ENCODE measurements around the gene CDC42SE1.

- no peak for TF ChIP-seq EP300 (IDR thresholded peaks at IDR 0.05)
- TF ChIP-seq CTCF (IDR thresholded peaks at IDR 0.05) = no peak
- no peak for TF ChIP-seq POLR2AphosphoS5 (IDR thresholded peaks at IDR 0.05)
These were observed 23.1 kb downstream of the CDC42SE1 start, which contains the start of gene BNIPL for GRCh38 chr1:151036356-151036755.

All from esophagus muscularis mucosa (tissue), 4 donors.